SIG-M5 (cell line): Measurements from ENCODE around the gene ZNF480.
"Not testable (repeated sequence)": the region's sequence is repeated elsewhere in the genome, so short reads cannot be mapped to it uniquely, and the experiment has no call there.

Experiments used
- DNase-seq: peaks from one replicate; lab custom pipeline; 2025; lab: John Stamatoyannopoulos, UW

ZNF480 gene

GRCh38 chr19:52339022-52339421 lies 42.1 kb downstream of the ZNF480 start:
- DNase-seq = not testable (repeated sequence)

DNA sequence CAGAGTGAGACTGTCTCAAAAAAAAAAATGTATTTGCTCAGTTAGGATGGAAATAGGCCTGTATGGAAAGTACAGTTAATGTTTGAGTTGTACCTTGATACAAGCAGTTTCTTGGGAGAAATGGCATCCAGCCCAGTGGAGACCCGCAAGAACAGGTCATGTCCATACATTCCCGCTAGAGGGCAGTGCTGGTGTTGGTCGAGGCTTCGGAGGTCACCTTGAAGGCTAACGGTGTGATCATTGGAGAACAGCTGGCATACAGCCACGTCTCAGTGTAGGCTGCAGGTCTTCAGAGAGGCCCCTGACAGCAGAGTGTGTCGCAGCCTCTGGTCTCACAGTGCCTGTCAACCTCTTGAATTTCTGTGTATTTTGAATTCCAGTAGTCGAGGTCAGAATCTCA lies 46.6 kb downstream of the ZNF480 start:
- no peak for DNase-seq

- DNase-seq = no peak
Observed at GRCh38 chr19:52345162-52345561, 48.2 kb downstream of the ZNF480 start.

GRCh38 chr19:52351512-52351911 lies 54.5 kb downstream of the ZNF480 start:
- no peak for DNase-seq

DNA sequence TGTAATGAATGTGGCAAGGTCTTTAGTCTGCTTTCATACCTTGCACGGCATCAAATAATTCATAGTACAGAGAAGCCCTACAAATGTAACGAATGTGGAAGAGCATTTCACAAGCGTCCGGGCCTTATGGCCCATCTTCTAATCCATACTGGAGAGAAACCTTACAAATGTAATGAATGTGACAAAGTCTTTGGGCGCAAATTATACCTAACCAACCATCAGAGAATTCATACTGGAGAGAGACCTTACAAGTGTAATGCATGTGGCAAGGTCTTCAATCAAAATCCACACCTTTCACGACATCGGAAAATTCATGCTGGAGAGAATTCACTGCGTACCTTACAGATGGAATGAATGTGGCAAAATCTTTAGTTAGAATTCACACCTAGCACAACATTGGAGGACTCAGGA lies 69.5 kb downstream of the ZNF480 start:
- no peak for DNase-seq

DNA sequence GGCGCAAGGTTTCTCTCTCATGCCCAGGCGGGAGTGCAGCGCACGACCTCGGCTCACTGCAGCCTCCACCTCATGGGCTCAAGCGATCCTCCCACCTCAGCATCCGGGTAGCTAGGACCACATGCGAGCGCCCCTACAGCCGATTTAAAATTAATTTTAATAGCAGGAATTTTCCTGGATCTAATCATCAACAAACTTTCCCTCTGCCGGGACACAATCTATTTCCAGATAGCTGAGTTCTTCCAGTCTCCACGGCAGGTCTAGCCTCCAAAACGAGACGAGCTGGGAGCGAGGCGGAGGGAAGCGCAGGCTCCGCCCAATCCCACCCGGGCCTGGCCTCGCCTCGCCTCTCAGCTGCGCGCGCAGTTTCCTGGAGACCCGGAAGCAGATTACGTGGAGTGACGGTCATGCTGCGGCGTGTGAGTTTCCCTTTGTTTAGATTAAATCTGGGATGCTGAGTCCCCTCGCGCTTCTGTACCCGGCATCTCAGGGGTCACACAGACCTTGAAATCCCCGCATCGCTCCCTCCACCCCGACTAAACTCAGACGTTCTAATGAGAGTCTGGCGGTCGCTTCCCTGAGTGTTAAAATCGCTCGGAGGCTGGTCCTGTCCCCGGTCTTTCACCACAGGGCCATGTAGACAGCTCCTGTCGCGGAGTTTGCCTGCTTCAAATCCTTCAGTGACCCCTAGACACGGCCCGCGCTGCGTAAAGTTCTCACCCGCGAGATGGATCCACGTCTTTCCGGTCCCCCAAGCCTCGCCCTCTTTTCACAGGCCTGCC lies 72.8 kb downstream of the ZNF480 start, which contains the start of gene ZNF880:
Gene ZNF880 (plus strand): TSS at position 365 of the 782 bp plus-strand sequence. CDS start 43 bp downstream, at position 408.
- no peak for DNase-seq

DNA sequence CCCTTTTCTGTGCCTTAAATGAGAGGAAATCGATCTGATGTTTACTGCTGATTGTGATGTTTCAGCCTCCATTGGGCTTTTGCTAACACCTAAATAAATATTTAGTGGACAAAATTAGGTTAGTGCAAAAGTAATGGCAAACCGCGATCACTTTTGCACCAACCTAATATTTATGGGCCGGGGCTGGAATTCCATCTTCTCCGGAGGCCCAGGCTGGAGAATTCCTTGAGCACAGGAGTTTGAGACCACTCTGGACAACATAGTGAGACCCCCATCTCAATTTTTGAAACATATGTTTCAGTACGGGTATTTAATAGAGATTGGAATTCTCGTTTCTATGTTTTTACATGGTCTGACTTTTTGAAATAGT lies 73.4 kb downstream of the ZNF480 start:
- DNase-seq = no peak
